Right hindlimb (tissue), 1 donor: ENCODE results near the gene DNAJB5.

ENCODE experiments used
- DNase-seq: peaks from one replicate; pipeline ENCODE4 v3.0.0-alpha.2; 2018

The DNAJB5 gene

DNA sequence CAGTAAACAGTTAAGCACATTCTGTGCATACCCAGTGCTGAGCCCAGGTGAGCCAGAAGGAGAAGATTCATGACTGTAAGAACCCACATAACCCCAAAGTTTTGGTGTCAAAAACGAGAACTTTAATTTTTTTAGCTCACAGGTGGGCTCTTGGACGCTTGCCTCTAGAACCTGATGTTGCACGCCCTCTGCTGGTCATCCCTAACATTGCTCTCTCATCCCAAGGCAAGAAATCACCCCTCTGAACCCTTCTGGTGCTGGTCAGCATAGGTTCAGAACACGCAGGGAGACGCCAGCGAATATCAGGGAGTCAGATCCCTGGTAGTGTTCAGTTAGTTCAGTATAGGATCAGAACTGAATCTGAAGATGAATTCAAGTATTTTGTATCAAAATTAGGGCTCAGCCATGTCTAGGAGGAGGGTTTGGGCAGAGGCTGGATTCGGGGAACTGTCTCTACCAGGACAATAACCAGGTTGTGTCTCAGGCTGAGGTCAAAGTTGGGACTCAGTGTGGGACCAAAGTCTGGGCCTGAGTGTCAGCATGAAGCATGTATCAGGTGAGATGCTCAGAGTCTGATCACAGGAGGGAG, 4.1 kb upstream of the DNAJB5 start:
- DNase-seq = peak; percentile 52

DNA sequence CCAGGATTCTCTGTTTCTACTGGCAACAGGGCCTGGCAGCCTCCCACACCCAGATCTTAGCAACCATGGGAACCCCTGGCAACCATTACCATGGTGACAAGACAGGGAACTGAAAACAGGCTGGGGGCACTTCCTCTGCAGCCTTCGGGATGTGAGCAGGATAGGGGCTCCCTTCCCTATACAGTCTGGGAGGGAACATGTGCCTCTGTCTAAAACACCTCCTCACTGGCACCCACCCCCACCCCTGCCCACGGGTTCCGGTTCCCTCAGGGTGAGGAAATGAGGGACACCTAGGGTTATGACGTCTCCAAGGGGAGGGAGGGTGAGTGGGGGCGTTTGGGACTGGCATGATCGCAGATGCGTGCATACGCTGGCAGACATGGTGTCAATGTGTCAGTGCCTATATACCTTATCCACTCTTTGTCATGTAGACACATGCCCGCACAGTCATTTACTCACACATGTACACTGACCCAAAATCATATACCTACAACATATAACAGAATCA, 3.0 kb upstream of the DNAJB5 start:
- DNase-seq = peak; percentile 48

DNA sequence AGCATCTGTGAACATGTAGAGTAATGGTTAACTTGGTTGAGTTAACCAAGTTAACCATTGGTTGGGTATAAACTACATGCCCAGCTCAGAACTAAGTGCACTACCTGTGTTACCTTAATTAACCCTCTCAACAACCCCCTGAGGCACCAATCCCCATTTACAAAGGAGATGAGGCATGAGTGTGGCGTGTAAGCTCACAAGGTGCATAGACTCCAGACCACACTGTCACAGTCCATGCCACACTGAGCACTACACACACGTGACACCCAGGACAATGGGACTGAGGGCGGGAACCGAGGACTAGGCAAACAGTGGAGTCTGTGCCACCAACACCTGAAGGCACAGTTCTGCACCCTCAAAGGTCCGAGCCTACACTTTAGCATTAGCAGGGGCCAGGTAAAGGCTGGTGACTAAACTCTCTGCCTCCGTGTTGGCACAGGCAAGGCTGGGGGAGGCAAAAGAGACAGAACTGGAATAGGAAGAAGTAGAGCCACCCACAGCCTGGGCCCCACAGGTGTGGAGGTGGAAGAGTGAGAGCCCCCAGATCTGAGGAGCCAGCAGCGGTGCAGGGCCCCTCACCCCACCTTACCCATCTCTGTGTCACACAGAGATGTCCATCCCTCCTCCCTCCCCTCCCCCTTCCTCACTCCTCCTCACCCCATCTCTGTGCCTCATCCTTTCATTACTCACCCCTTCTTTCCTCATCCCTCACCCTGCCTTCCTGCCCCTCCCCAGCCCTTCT, 2.2 kb upstream of the DNAJB5 start:
- no peak for DNase-seq

DNA sequence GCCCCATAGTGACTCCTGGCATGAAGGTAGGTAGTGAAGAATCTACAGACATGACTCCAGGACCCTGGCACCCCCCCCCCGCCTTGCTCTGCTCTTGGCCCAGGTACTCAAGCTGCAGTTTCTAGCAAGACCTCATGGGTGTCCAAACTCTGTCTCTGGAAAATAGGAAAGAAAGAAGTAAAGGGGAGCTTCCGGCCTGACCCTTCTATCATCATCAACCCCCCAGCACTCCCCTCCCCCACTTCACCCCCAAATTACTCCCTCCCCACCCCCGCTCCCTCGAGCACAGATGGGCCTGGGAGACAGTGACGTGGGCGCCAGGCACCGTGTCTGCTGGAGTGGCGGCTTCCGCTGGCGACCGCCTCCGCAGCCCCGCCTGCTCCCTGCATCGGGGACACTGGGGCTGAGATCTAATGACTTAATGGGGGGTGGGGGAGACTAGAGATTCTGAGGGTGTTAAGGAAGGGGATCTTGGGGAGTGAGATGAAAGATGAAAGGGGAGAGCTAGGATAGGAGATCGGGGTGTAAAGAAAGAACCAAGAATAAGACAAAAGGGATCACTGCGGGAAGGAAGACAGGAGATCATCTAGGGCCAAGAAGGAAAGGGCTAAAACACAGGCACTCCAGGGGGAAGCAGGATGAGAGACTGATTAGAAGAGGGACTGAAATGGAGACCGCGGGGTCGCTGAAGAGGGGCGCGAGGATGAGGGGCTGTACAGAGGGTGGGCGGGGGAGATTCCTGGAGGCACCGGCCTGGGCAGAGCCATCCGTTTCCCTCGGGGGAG, 1.1 kb upstream of the DNAJB5 start:
- DNase-seq = no peak

DNA sequence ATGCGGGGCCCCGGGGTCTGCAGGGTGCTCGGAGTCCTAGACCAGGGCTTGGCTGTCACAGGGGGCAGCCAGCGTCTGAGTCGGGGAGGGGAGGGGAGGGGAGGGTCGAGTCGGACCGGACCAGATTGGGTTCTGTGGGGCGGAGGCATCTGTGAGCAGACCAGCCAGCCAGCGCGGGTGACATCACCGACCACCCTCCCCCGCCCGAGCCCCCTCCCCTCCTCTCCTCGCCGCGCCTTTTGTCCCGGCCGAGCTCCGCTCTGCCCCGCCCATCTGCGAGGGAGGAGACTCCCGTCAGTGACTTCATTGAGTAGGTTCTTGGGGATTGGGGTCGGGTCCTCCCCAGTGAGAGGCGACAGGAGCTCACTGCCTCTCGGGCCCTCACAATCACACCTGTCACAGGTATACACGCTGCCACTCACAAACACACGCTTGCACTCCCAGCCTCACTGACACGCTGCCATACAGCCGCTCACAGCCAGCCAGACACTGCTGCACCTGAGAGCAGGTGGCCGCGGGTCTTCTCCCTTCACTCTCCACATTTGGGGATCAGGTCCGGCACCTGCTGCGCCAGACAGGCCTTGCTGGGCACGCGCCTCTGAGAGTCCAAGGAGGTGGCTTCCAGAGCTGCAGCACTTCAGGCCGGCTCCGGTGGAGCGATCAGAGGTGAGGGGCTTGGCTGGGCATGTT, 546 bp downstream of the DNAJB5 start:
- peak; percentile 81 for DNase-seq

DNA sequence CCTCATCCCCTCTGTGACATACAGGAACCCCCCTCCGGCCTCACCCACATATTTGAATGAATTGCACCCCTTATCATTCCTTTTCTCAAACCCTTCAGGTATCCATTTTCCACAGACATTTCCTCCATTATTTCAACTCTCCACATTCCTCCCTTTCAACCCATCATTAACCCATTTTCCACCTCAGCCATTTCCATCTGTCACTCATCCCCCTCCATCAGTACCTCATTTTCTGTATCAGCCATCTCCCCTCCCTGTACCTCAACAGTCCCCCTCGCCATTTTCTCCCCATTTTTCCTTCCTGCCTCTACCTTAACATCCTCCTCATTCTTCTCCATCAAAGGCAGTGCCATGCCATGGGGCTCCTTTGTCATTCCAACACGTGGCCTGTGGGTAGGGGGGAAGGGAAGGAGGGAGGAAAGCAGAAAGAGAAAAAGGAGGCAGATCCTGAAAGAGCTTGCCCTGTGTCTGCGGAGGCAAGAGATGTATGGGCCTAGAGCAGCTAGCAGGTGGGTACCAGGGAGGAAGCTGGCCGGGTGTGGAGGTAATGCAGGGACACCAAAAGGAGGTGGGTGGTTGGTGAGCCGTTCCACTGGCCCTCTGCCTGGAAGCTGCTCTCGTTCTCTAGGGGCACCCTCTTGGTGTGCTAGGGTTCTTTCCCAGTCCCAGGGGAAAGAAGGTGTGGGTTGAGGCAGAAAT, 1.5 kb downstream of the DNAJB5 start:
- DNase-seq = no peak

DNA sequence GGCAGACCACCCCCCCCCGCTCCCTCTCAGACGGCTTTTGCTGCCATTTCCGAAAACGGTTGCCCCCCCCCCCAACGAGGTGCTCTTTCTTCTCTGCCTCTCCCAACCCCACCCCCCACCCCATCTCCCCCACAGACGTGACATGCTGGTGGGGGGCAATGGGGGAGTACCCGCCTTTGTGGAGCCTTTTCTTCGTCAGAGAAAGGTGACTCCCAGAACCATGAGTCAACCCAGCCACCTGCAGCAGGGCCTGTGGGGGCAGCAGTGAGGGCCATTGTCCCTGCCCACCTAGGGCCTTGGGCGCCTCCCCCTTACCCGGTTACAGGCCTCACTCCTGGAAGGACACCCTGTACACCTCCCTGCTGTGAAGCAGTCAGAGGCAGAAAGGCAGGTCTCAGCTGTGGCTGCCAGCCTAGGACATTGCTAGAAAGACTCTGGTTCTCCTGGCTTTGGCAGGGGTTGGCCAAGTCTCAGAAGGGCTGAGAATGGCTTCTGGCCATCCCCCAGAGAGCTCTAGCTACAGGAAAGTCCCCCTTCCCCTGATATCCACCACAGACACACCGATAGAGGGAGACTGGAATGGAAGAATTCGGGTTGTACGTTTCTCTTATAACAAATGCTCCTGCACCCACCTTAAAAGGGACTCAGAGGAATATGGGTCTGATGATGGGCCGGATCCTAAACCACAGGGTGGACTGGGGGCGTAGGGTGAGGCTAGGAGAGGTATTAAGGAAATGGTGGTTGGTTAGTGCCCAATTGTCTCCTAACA, 2.2 kb downstream of the DNAJB5 start:
- no peak for DNase-seq

DNA sequence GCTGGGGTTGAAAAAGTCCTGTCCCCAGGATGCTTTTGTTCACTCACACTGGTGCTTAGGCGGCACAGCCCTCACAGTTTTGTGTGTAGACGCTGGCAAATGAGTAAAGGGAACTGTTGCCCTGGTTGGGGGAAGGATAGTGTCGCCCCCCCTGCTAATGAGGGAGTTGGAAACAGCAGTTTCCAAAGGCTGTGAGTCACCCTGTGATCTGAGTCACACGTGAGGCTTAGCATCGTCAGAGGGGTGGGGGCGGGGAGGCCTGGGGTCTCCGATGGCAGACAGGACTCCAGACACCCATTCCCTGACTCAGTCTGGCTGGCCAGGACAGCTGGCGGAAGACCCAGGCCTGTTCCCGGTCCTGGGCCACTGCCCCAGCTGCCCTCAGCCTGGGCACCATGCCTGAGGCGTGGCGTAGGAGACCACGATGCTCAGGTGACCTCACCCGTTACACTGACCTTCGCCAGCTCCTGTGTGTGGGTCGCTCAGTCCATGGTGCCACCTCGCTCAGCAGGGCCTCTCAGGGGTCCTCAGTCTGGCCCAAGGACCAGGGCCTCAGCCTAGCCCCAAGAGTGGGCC, 2.9 kb downstream of the DNAJB5 start:
- DNase-seq = peak; percentile 51

DNA sequence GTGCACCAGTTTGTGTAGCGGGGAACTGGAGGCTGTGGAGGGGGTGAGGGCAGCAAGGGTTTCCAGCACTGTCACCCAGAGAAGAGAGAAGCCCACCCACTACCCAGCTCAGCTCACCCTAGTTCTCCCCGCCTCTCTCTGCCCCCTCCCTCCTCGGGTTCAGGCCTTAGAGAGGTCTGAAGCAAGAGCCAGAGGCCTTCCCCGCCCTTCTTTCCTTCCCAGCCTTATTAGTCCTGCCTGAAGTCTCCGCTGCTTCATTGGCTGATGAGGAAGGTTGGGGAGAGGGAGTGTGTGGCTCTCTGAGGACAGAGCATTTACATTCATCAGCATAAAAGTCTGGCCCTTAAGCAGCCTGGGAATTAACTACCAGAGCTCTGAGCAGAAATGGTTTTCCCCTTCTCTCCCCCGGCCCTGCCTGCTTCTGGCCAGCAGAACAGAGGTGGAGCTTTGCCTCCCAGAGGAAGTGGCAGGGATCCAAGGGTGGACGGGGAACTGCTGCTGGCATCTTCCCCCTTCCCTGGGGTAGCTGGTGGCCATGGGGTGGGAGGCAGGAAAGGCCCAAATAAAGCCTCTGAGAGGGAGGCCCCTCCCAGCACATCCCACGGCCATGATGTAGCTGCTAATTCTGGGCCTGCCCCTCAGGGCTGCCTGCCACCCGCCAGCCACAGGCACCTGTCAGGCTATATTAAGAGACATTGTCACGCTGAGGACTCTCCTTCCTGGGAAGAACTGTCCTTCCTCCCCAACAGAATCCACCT, 4.1 kb downstream of the DNAJB5 start:
- DNase-seq = peak; percentile 85

DNA sequence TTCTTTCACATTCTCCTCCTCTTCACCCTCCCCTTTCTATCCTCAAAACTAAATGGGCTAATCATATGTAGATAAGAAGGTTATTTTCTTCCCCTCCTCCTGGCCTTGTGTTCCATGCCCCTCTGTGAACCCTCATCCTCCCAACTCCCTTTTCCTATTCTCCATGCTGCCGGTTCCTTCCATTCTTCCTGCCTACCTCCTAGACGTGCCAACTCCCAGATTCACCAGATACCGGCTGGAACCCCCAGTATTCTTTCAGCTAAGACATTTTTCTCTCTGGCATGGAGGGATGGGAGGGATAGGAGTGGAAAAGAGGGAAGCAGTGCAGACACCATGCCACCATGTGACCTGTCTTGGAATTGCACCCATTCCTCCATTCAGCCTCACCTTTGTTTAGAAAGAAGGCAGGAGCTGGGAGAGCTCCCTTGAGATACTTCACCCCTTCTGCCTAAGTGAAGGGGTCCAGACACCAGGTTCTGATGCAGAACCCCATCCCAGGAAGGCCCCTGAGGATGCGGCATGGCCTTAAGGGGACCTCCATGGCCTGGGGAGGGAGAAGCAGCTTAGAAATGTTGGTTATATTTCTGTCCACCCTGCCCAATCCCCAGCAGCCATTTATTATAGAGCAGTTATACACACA, 4.8 kb downstream of the DNAJB5 start:
- peak; percentile 40 for DNase-seq

DNA sequence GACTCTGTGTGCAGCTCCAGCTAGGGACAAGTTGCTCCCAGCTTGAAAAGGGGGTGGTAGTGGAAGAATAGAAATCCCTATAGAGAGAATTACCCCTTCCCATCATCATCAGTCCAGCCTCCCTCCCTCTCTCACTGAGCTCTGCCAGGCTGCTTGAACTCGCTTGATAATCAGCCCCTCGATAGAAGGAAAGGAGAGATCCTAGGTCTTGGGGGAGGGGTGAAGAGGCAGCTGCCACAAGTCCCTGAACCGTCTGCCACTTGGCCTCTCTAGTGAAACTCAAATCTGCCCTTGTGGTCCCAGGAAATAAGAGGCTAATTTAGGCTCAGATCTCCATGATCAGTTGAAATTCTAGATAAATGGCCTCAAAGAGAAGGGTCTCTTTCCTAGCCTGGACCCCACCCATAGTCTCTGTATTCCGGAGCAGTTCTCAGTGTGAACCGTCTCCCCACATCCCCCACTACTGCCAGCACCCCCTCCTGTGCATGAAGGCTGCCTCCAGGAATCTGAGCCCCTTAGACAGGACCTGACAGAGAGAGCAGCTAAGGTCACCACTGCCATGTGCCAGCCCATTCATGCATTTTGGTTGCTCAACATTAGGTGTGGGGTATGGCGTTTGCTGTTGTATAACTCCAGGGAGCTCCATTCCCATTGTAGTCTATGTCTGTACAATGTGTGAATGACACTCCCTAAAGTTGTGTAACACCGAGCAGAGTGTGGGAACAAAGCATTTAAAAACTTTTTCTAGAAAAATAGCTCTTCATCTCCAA, 5.5 kb downstream of the DNAJB5 start:
- no peak for DNase-seq

DNA sequence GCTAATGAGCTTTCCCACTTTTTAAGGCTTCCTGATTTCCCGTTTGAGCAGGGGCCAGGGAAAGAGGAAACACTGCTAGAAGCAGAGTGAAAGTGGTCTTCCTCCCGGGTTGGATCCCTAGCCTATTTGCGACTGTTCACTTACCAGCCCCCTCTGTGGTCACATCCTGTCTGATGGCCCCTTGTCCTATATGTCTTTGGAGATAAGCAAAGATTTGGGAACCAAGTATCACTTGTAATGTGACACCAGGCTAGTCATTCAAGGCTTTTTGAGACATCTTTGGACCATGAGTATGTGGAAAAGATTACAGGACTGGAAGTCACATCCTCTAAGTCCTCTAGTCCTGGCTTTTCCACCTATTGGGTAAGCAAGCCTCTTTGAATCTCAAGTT, 6.1 kb downstream of the DNAJB5 start:
- DNase-seq = no peak

DNA sequence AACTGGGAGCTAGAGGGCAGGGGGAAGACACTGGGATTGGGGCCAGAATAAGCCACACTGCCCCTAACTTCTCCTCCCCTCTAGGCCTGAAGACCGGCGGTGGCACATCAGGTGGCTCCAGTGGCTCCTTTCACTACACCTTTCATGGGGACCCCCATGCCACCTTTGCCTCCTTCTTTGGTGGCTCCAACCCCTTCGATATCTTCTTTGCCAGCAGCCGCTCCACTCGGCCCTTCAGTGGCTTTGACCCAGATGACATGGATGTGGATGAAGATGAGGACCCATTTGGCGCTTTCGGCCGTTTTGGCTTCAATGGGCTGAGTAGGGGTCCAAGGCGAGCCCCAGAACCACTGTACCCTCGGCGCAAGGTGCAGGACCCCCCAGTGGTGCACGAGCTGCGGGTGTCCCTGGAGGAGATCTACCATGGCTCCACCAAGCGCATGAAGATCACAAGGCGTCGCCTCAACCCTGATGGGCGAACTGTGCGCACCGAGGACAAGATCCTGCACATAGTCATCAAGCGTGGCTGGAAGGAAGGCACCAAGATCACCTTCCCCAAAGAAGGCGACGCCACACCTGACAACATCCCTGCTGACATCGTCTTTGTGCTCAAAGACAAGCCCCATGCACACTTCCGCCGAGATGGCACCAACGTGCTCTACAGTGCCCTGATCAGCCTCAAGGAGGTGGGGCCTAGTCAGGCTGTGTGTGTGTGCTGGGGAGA, 6.8 kb downstream of the DNAJB5 start:
- DNase-seq = no peak

DNA sequence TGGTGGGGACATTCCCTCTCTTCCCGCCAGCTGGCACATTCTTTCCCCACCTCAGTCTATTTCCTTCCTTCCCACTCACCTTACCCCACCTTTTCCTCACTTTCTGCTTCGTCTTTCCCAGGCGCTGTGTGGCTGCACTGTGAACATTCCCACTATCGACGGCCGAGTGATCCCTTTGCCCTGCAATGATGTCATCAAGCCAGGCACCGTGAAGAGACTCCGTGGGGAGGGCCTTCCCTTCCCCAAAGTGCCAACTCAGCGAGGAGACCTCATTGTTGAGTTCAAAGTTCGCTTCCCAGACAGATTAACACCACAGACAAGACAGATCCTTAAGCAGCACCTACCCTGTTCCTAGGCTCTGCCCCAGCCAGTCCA, 7.3 kb downstream of the DNAJB5 start:
- DNase-seq = no peak

DNA sequence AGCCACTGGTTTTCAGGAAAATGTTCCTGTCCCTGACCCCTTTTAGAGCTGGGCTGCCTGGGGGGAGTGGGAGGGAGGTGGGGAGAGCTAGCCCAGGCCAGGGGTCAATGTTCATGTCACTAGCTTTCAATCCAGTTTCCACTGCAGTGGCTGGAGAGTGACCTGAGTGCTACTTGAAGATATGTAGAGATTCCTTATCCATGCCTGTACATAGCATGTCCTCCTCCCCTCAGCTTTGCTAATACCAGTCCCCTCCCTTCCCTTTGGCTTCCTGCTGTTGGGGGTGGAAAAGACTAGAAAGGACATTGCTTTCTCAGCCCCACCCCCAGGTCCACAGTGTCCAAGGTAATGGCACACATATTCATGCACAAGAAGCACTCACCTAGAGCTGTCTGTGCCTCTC, 7.8 kb downstream of the DNAJB5 start:
- DNase-seq = no peak

DNA sequence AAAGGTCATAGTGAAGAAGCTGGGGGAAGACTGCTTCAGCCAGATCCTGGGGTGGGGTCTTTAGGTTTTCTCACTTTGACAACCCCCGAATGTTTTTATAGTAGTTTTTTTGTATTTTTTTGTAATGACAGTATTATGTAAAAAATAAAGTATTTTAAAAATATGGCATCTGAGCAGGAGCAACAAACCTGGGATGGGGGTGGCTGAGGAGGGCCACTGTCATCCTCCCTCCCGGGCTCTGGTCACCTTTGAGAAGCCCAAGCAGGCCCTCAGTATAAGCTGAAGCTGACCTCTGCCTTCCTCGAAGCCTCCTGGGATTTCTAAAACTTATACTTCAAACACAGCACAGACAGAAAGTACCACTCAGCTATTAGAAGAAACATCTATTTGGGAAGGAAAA, 8.7 kb downstream of the DNAJB5 start:
- DNase-seq = no peak

DNA sequence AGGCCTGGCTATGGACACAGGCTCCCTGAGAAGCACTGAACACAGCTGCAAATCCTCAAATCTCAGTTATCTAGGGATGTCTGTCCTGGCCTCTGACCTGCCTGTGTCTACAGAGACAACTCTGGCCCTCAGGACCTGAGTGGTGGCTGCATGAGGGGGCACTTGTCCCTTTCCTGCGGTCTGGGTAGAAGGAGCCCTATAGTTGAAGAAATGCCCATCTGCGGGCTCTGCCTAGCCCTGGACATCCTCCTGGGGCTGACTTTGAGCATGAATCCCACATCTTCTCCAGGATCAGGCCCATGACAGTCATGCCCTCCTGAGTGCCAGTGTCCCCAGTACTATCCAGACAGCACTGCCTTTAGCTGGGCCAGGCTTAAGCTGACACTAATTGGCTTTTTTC, 10.0 kb downstream of the DNAJB5 start:
- DNase-seq = no peak

DNA sequence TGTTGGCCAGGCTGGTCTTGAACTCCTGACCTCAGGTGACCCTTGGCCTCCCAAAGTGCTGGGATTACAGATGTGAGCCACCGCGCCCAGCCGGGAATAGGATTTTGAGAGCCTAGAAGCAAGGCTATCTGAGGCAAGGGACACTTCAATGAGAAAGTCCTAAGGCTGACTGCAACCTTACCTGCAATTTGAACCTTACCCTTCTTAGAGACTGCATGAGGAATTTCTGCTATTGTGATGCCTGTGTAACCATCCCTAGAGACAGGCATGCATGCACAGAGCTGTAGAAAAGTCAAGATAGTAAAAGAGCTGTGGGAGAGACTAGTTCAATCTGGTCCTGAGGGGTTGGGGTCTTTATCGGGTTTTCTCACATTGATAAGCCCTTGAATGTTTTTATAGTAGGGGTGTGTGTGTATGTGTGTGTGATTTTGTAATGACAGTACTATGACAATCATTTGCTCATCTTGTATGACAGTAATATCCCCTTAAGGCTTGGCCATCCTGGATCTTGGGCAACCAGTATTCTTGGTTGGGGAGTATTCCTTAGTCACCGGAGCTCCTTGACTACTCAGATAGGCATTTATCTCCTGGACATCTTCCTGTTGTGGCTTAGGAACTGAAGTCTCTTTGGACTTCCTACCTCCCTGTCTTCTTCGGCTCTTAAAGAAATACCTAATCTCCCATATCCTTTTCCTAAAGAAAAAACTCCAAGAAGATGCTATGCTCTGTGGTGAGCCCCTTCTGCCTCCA, 11.2 kb downstream of the DNAJB5 start:
- no peak for DNase-seq
